Activated naive CD4-positive, alpha-beta T cell treated with anti-CD3 and anti-CD28 coated beads for 36 hours (primary cell): ENCODE measurements around the gene STOX2. TPM values are rescaled to one million over a fixed set of nuclear protein-coding genes. Genes with fewer than 3 reads are reported as not detected.
A peak's percentile ranks its signal among the peaks of the same experiment; 100 is the strongest.

ENCODE experiments used
- CTCF ChIA-PET: fragments of 350-600 bp; sonication (Branson Sonifier 250); formaldehyde crosslinking; loops from one replicate; lab custom pipeline; 2021; ENCODE audit warnings: antibody characterized with exemption; lab: Charles Lee
- DNase-seq: peaks from one replicate; pipeline ENCODE4 v3.0.0-alpha.2; 2020
- H3K27ac Mint-ChIP-seq: one replicate; pipeline ENCODE4 v1.8.0; 2021; ENCODE audit warnings: mild to moderate bottlenecking, mixed read lengths
- H3K27me3 Mint-ChIP-seq: one replicate; pipeline ENCODE4 v1.8.0; 2021; ENCODE audit warnings: low read depth, mixed read lengths
- H3K36me3 Mint-ChIP-seq: one replicate; pipeline ENCODE4 v1.8.0; 2021; ENCODE audit warnings: low read depth, mixed read lengths
- H3K4me1 Mint-ChIP-seq: one replicate; pipeline ENCODE4 v1.8.0; 2021; ENCODE audit warnings: low read depth, mixed read lengths
- H3K4me3 Mint-ChIP-seq: one replicate; pipeline ENCODE4 v1.8.0; 2021; ENCODE audit warnings: mild to moderate bottlenecking, moderate library complexity, mixed read lengths
- H3K9me3 Mint-ChIP-seq: one replicate; pipeline ENCODE4 v1.8.0; 2021; ENCODE audit warnings: mixed read lengths
- intact Hi-C: fragments of 100-400 bp; cut with micrococcal nuclease; formaldehyde crosslinking; loops from one replicate; pipeline ENCODE4 v1.15.1; 2023
- total RNA-seq, 2 experiments: library from RNA; stranded (reverse); gene quantifications; one replicate each; pipeline ENCODE4 v1.2.3, GENCODE V29; 2021

The STOX2 gene
- total RNA-seq, 2 experiments from 2014 or later, result not detected

DNA sequence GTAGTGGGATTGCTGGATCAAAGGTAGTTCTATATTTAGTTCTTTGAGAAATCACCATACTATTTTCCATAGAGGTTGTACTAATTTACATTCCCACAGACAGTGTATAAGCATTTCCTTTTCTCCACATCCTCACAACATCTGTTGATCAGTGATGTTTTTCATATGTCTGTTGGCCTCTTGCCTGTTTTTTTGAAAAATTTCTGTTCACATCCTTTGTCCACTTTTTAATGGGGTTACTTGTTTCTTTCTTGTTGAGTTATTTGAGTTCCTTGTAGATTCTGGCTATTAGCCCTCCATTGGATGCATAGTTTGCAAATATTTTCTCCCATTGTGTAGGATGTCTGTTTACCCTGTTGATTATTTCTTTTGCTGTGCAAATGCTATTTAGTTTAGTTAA, 72.6 kb downstream of the STOX2 start:
- H3K27me3 Mint-ChIP-seq, result no peaks in the 10 kb centered on the region
- no peak overlapping the region for H3K4me3 Mint-ChIP-seq
- CTCF ChIA-PET, result no interaction called here
- H3K36me3 Mint-ChIP-seq, result no peaks in the 10 kb centered on the region
- no peak overlapping the region for H3K27ac Mint-ChIP-seq
- intact Hi-C loops, result no loop called here
- H3K4me1 Mint-ChIP-seq, result no peaks in the 10 kb centered on the region
- DNase-seq, result no peak
- H3K9me3 Mint-ChIP-seq, result peaks cover 12% of the 10 kb centered on the region

DNA sequence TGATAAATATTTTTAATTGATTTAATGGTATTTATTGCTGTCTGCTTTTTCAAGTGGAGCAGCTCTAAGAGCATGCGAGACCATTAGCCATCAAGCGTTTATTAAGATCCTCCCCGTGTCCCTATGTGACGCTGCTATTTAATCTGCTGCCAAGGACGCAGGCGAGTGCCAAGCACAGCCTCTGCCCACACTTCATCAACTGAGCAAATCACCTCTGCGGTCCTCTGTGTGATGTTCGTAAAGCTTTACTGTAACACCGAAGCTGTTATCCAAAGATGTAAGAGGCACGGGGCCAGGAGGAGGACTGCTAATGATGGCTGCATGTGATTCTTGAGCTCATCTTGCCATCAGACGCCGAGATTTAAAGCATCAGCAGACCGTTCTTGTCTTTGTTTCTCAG, 79.5 kb downstream of the STOX2 start:
- no peak for DNase-seq
- CTCF ChIA-PET, result no interaction called here
- no peak overlapping the region for H3K27ac Mint-ChIP-seq

DNA sequence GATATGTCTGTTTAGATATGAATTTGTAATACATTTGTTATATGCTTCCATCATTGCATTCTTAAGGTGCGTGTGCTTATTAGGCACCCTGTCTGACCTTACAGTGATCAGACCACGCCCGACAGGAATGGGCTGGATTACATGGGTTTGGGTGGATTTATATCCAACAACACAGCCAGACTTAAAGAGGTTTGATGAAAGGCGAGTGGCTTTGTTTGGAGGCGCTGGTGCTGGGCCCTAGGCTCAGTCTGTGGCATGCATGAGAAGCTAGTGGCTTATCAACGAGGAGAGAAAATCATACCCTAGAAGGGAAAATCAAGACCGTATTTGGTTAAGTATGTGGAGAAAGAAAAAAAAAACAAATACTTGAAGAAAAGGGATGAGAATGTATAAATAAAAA, 80.7 kb downstream of the STOX2 start:
- DNase-seq, result no peak
- Mint-ChIP-seq H3K36me3 (no peaks in the 10 kb centered on the region), H3K27ac (no peak overlapping the region), H3K9me3 (no peaks in the 10 kb centered on the region), H3K4me3 (no peak overlapping the region), H3K4me1 (peaks cover 4% of the 10 kb centered on the region), H3K27me3 (peaks cover 4% of the 10 kb centered on the region)
- intact Hi-C loops, result no loop called here
- CTCF ChIA-PET, result no interaction called here

More for the DNA sequence above, 79.5 kb downstream of the STOX2 start:
- Mint-ChIP-seq H3K36me3 (no peaks in the 10 kb centered on the region), H3K4me3 (no peak overlapping the region), H3K9me3 (no peaks in the 10 kb centered on the region), H3K27me3 (peaks cover 4% of the 10 kb centered on the region), H3K4me1 (peaks cover 4% of the 10 kb centered on the region)
- intact Hi-C loops, result no loop called here

- H3K4me1 Mint-ChIP-seq, result peaks cover 4% of the 10 kb centered on the region
- intact Hi-C loops, result no loop called here
- CTCF ChIA-PET, result no interaction called here
These were observed 81.3 kb downstream of the STOX2 start for GRCh38 chr4:183986291-183986970.

DNA sequence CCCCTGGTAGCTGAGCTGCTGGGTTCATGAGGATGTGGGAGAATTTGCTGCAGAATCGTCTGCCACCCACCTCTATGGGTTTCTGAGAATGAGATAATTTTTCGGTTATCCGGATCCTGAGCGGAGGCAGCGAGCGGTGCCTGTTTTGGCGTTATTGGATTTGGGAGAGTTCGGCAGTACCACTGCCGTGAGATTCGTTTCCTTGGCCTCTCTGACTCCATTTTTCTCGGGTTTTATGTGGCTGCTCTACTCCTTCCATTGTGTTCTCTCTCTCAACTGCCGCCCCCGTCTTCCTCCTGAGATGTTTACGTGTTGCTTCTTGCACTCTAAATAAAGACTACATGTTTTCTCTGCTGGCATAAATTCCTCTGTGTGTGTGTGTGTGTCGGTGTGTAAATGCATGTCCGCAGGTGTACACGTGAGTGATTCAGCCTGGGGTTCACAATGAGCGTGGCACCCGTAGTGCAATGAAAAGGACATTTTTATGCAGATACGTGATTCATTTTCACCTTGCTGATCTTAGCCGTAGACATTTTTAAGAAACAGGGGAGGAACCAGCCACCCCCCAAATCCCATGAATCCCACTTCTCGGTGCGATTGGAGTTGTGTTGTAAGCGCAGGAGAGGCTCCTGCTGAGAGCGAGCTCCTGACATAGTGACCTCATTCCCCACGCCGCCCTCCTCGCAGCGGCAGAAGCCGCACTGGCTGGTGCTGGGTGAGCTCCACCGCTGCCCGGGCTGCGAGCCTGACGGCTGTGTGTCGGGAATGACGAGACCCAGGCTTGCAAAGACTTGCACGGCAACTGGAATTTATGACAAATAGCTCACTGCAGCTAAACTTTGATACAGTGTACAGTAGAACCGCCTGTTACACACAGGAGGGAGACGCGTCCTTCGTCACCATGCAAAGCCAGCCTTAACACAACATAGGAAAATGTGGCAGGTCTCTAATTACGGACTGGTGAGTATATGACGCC, 82.2 kb downstream of the STOX2 start:
- H3K27me3 Mint-ChIP-seq, result peaks cover 5% of the 10 kb centered on the region
- CTCF ChIA-PET, result no interaction called here
- no peaks in the 10 kb centered on the region for H3K36me3 Mint-ChIP-seq
- intact Hi-C loops, result no loop called here
- H3K27ac Mint-ChIP-seq, result no peak overlapping the region
- no peaks in the 10 kb centered on the region for H3K9me3 Mint-ChIP-seq
- DNase-seq, result peak; percentile 7
- H3K4me3 Mint-ChIP-seq, result no peak overlapping the region
- peaks cover 4% of the 10 kb centered on the region for H3K4me1 Mint-ChIP-seq

More at GRCh38 chr4:183986291-183986970, 81.3 kb downstream of the STOX2 start:
- Mint-ChIP-seq H3K27me3 (peaks cover 4% of the 10 kb centered on the region), H3K9me3 (no peaks in the 10 kb centered on the region), H3K4me3 (no peak overlapping the region), H3K27ac (no peak overlapping the region), H3K36me3 (no peaks in the 10 kb centered on the region)
- no peak for DNase-seq

- CTCF ChIA-PET, result no interaction called here
- Mint-ChIP-seq H3K4me3 (no peak overlapping the region), H3K27ac (no peak overlapping the region), H3K27me3 (peaks cover 8% of the 10 kb centered on the region), H3K9me3 (no peaks in the 10 kb centered on the region), H3K4me1 (peaks cover 4% of the 10 kb centered on the region), H3K36me3 (no peaks in the 10 kb centered on the region)
- DNase-seq, result peak; percentile 22
- intact Hi-C loops, result no loop called here
These were observed 82.9 kb downstream of the STOX2 start for GRCh38 chr4:183987987-183988392.

DNA sequence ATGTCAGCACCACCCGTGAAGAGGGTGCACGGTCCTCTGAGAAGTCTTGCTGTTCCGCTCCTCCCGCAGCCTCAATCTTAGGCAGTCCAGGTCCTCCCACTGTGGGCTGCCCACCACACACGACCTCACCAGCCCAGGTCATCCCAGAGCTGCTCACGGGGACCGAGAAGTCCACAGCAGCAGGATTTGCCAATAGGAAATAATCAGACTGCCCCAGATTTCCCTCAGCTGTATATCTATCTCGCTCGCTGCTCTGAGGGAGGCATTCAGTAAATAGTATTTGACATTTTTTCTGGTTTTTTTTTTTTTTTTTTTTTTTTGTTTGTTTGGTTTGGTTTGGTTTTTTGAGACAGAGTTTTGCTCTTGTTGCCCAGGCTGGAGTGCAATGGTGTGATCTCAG, 83.8 kb downstream of the STOX2 start:
- DNase-seq, result no peak
- peaks cover 4% of the 10 kb centered on the region for H3K4me1 Mint-ChIP-seq
- H3K27me3 Mint-ChIP-seq, result peaks cover 6% of the 10 kb centered on the region
- CTCF ChIA-PET, result no interaction called here
- intact Hi-C loops, result no loop called here
- H3K27ac Mint-ChIP-seq, result no peak overlapping the region
- no peaks in the 10 kb centered on the region for H3K36me3 Mint-ChIP-seq
- H3K9me3 Mint-ChIP-seq, result no peaks in the 10 kb centered on the region
- no peak overlapping the region for H3K4me3 Mint-ChIP-seq

GRCh38 chr4:183989461-183989860, 84.4 kb downstream of the STOX2 start:
- Mint-ChIP-seq H3K4me1 (peaks cover 4% of the 10 kb centered on the region), H3K36me3 (no peaks in the 10 kb centered on the region), H3K9me3 (no peaks in the 10 kb centered on the region), H3K27ac (no peak overlapping the region), H3K4me3 (no peak overlapping the region), H3K27me3 (peaks cover 5% of the 10 kb centered on the region)
- CTCF ChIA-PET, result no interaction called here
- intact Hi-C loops, result no loop called here
- DNase-seq, result no peak

GRCh38 chr4:183989931-183990330, 84.8 kb downstream of the STOX2 start:
- intact Hi-C loops, result no loop called here
- Mint-ChIP-seq H3K27ac (no peak overlapping the region), H3K4me1 (peaks cover 4% of the 10 kb centered on the region), H3K27me3 (peaks cover 5% of the 10 kb centered on the region), H3K9me3 (no peaks in the 10 kb centered on the region), H3K36me3 (no peaks in the 10 kb centered on the region), H3K4me3 (no peak overlapping the region)
- CTCF ChIA-PET, result no interaction called here
- DNase-seq, result no peak

GRCh38 chr4:183993676-183994075, 88.6 kb downstream of the STOX2 start:
- CTCF ChIA-PET, result no interaction called here
- H3K36me3 Mint-ChIP-seq, result no peaks in the 10 kb centered on the region
- no peak overlapping the region for H3K27ac Mint-ChIP-seq

GRCh38 chr4:183995570-183995969, 90.5 kb downstream of the STOX2 start:
- H3K4me3 Mint-ChIP-seq, result no peak overlapping the region
- no peak for DNase-seq
- intact Hi-C loops, result no loop called here
- H3K4me1 Mint-ChIP-seq, result no peaks in the 10 kb centered on the region
- no peaks in the 10 kb centered on the region for H3K9me3 Mint-ChIP-seq
- H3K36me3 Mint-ChIP-seq, result no peaks in the 10 kb centered on the region
- peaks cover 4% of the 10 kb centered on the region for H3K27me3 Mint-ChIP-seq
- CTCF ChIA-PET, result interaction anchor here (0.7 kb wide), 1 partner anchor 22 kb away, joined by 3 read pairs; no protein-coding TSS in a partner anchor
- H3K27ac Mint-ChIP-seq, result no peak overlapping the region

More at GRCh38 chr4:183993676-183994075, 88.6 kb downstream of the STOX2 start:
- DNase-seq, result no peak
- no peaks in the 10 kb centered on the region for H3K9me3 Mint-ChIP-seq
- intact Hi-C loops, result no loop called here
- peaks cover 3% of the 10 kb centered on the region for H3K27me3 Mint-ChIP-seq
- no peak overlapping the region for H3K4me3 Mint-ChIP-seq
- no peaks in the 10 kb centered on the region for H3K4me1 Mint-ChIP-seq

GRCh38 chr4:183996868-183997267, 91.8 kb downstream of the STOX2 start:
- DNase-seq, result no peak
- no peaks in the 10 kb centered on the region for H3K9me3 Mint-ChIP-seq
- peaks cover 12% of the 10 kb centered on the region for H3K27me3 Mint-ChIP-seq
- H3K4me3 Mint-ChIP-seq, result no peak overlapping the region
- intact Hi-C loops, result no loop called here
- CTCF ChIA-PET, result interaction anchor here (0.6 to 1.0 kb wide), 2 partner anchors 171 to 255 kb away, joined by 3 to 4 read pairs; no protein-coding TSS in a partner anchor
- no peaks in the 10 kb centered on the region for H3K4me1 Mint-ChIP-seq
- H3K36me3 Mint-ChIP-seq, result no peaks in the 10 kb centered on the region
- H3K27ac Mint-ChIP-seq, result no peak overlapping the region
